ENCODE data around the gene RGS13. TPM values are rescaled to one million over a fixed set of nuclear protein-coding genes. Genes with fewer than 3 reads are reported as not detected.

Gene RGS13
- total RNA-seq, 1 donor from 2014 or later, result not detected

DNA sequence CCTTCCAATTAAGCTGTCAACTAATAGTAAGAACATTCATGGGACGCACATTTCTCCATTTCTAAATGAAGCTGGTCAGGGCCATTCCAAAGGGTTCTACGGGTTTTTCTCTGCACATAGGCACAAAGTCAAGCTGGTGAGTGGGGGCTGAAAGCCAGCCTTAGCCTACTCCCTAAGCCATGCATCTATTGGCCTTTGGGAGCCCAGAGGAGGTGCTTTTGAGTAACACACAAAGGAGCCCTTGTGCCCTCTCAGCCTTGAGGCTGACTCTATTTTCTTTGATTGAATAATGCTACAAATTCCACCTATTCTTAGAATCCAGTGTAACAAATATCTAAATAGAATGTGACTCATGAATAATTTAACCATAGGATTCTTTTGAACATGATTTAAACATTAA lies 73.6 kb downstream of the RGS13 start:
- FAIRE-seq, result no peak

More for the DNA sequence above, 73.6 kb downstream of the RGS13 start:
- no peak for TF ChIP-seq CTCF (IDR thresholded peaks at IDR 0.05; ENCODE audit: insufficient read depth, low read length, severe bottlenecking)
- Histone ChIP-seq H3K36me3 (ENCODE audit: control insufficient read depth, insufficient read depth, low read length) (no peaks in the 10 kb centered on the region), H3K4me3 (ENCODE audit: low read depth, low read length) (no peak overlapping the region), H3K27me3 (ENCODE audit: control insufficient read depth, insufficient read depth, low read length) (no peaks in the 10 kb centered on the region)
- DNase-seq (ENCODE audit: low read depth), result no peak

Other genes starting within 250 kb of the RGS13 start
- not detected in 2 replicates for gene RGS1, start 60.4 kb upstream of the RGS13 start, total RNA-seq
- gene RGS2, start 172.9 kb downstream of the RGS13 start, total RNA-seq, result 29.5 and 79.9 TPM in 2 replicates